Measurements from ENCODE around the gene MAP2. TPM values are rescaled to one million over a fixed set of nuclear protein-coding genes. Genes with fewer than 3 reads are reported as not detected.

The MAP2 gene
- total and polyA plus RNA-seq, 12 donors, result 3.5 to 15.5 (median 5.5) TPM

GRCh38 chr2:209536363-209536762 lies 112.5 kb downstream of the MAP2 start:
- no peak for DNase-seq
- Histone ChIP-seq H3K4me3 (no peak overlapping the region), H3K9me3 (peaks cover 0 to 2% (median 0%) of the 10 kb centered on the region in 11 donors), H3K4me1 (peaks cover 0 to 7% (median 0%) of the 10 kb centered on the region in 9 donors), H3K27ac (no peak overlapping the region), H3K27me3 (no peaks in the 10 kb centered on the region), H3K36me3 (no peaks in the 10 kb centered on the region)
- TF ChIP-seq CTCF (IDR thresholded peaks at IDR 0.05), result no peak
- 54 to 63% methylated on average over 2 of the region's 2 CpGs for whole genome bisulfite sequencing, 2 donors
- intact Hi-C loops (cut with DNase I), result loop anchor here in 1 of 10 donors (5.0 kb wide), 1 partner anchor 94 kb away; no protein-coding TSS in a partner anchor
- ATAC-seq, result peak in 1 of 8 donors; percentile 56

GRCh38 chr2:209547726-209548125 lies 123.9 kb downstream of the MAP2 start:
- no peak for ATAC-seq
- H3K36me3 ChIP-seq, result no peaks in the 10 kb centered on the region
- intact Hi-C loops (cut with DNase I), result loop anchor here in 1 of 10 donors (10.0 kb wide), 1 partner anchor 93 kb away; no protein-coding TSS in a partner anchor
- H3K4me1 ChIP-seq, result no peaks in the 10 kb centered on the region
- H3K4me3 ChIP-seq, result no peak overlapping the region
- H3K27me3 ChIP-seq, result no peaks in the 10 kb centered on the region
- DNase-seq, result no peak
- no peak overlapping the region for H3K27ac ChIP-seq
- no peak for TF ChIP-seq CTCF (IDR thresholded peaks at IDR 0.05)
- WGBS, 2 donors, result 69 to 77% methylated on average over 1 of the region's 1 CpG
- peaks cover 0 to under 1% (median 0%) of the 10 kb centered on the region in 11 donors for H3K9me3 ChIP-seq

- no peaks in the 10 kb centered on the region for H3K9me3 ChIP-seq
- H3K27ac ChIP-seq, result no peak overlapping the region
- TF ChIP-seq CTCF (IDR thresholded peaks at IDR 0.05), result no peak
- no peaks in the 10 kb centered on the region for H3K36me3 ChIP-seq
- no peak for DNase-seq
- no peaks in the 10 kb centered on the region for H3K4me1 ChIP-seq
- 91 to 92% methylated on average over 3 of the region's 3 CpGs for WGBS, 2 donors
- no peak overlapping the region for H3K4me3 ChIP-seq
- no peaks in the 10 kb centered on the region for H3K27me3 ChIP-seq
- no peak for ATAC-seq
- intact Hi-C loops (cut with DNase I), result loop anchor here in 1 of 10 donors (10.0 kb wide), 1 partner anchor 95 kb away; no protein-coding TSS in a partner anchor
These were observed 125.7 kb downstream of the MAP2 start for GRCh38 chr2:209549589-209549988.

GRCh38 chr2:209553913-209554312 lies 130.1 kb downstream of the MAP2 start:
- Histone ChIP-seq H3K9me3 (no peaks in the 10 kb centered on the region), H3K4me1 (no peaks in the 10 kb centered on the region), H3K4me3 (no peak overlapping the region), H3K27ac (no peak overlapping the region), H3K27me3 (no peaks in the 10 kb centered on the region), H3K36me3 (no peaks in the 10 kb centered on the region)
- DNase-seq (no peak), ATAC-seq (no peak)
- intact Hi-C loops (cut with DNase I), result loop anchor here in 3 of 10 donors (10.0 kb wide), 2 partner anchors 129 to 219 kb away; partner anchors contain the start of gene MAP2 (in 1 of the 3)
- TF ChIP-seq CTCF (IDR thresholded peaks at IDR 0.05), result no peak
- 87 to 88% methylated on average over 3 of the region's 3 CpGs for WGBS, 2 donors
